K562 (cell line): ENCODE measurements around the gene FHIT. TPM values are rescaled to one million over a fixed set of nuclear protein-coding genes. Genes with fewer than 3 reads are reported as not detected.

Source experiments
- ATAC-seq: fragments of 200-7000 bp; cut with Tn5 transposase; 3 replicates; pipeline ENCODE4 v1.9.1; 2020; ENCODE audit warnings: moderate library complexity
- BruUV-seq: library from RNA; stranded (reverse); fragments of 400-500 nt; replicated peaks from 2 replicates; lab custom pipeline; 2021; lab: Mats Ljungman, UMichigan
- CTCF ChIA-PET: fragments of 300-600 bp; formaldehyde crosslinking; extraction: SDS; loops from one replicate; lab custom pipeline; 2021; ENCODE audit warnings: low intra/inter-chr PET ratio; lab: Yijun Ruan, JAX
- POLR2A ChIA-PET: fragments of 300-600, 350-650 bp; sonication (Branson Sonifier 250); formaldehyde crosslinking; extraction: SDS; loops from one replicate; lab custom pipeline; 2021; ENCODE audit warnings: antibody characterized with exemption, inconsistent platforms; lab: Yijun Ruan, JAX
- DNase-seq, 4 experiments: peaks; one replicate each; pipeline versions ENCODE4 v3.0.0 to v3.0.0-alpha.2; 2011 to 2018; ENCODE audit warnings: low spot score in 3 of 4, mixed read lengths in 3 of 4; ENCODE audit errors: extremely low read depth in 1 of 4
- FAIRE-seq: peaks from 2 replicates; lab custom pipeline; 2011; peaks lifted over from hg19 to GRCh38; lab: Jason Lieb, UNC
- H2AFZ ChIP-seq: 2 replicates; pipeline ENCODE4 v1.6.0; 2011; ENCODE audit warnings: low read depth, low read length, control low read depth, inconsistent platforms
- H3K27ac ChIP-seq: fragments of 200-600 bp; 3 replicates; pipeline ENCODE4 v1.8.0; 2011; ENCODE audit warnings: low read depth, mild to moderate bottlenecking, control low read depth, inconsistent platforms, low read length, moderate library complexity, mixed read lengths; ENCODE audit errors: extremely low read depth
- H3K27me3 ChIP-seq, 2 experiments: fragments of 300-600 bp in 1 of 2; 2 replicates in 1 of 2; 3 replicates in 1 of 2; pipeline versions ENCODE4 v1.6.0 to v1.8.0; 2011; ENCODE audit warnings: inconsistent platforms in 2 of 2, low read length in 2 of 2, mild to moderate bottlenecking in 1 of 2, mixed read lengths in 1 of 2, moderate library complexity in 1 of 2; ENCODE audit not compliant: control insufficient read depth in 2 of 2, insufficient read depth in 2 of 2
- H3K36me3 ChIP-seq: fragments of 300-600 bp; 3 replicates; pipeline ENCODE4 v1.8.0; 2011; ENCODE audit warnings: mild to moderate bottlenecking, low read length, inconsistent platforms; ENCODE audit not compliant: control insufficient read depth, insufficient read depth
- H3K4me1 ChIP-seq, 2 experiments: fragments of 200-600 bp in 1 of 2; replicated peaks in 1 of 2; 2 replicates in 1 of 2; 3 replicates in 1 of 2; pipeline versions ENCODE4 v1.5.1 to v1.8.0; 2011; ENCODE audit warnings: inconsistent platforms in 2 of 2, low read length in 2 of 2, mild to moderate bottlenecking in 1 of 2, mixed read lengths in 1 of 2, moderate library complexity in 1 of 2; ENCODE audit not compliant: control insufficient read depth in 2 of 2, insufficient read depth in 2 of 2
- H3K4me2 ChIP-seq: 2 replicates; pipeline ENCODE4 v1.6.1; 2011; ENCODE audit warnings: low read length, control low read depth, inconsistent platforms, mixed read lengths; ENCODE audit not compliant: insufficient read depth
- H3K4me3 ChIP-seq: fragments of 200-600 bp; sonication (generic), shearing (Covaris generic); 2 replicates; pipeline ENCODE4 v1.5.1; 2016; ENCODE audit warnings: control low read depth, inconsistent platforms
- H3K79me2 ChIP-seq: fragments of 200-600 bp; 3 replicates; pipeline ENCODE4 v1.8.0; 2011; ENCODE audit warnings: low read length, inconsistent platforms; ENCODE audit not compliant: control insufficient read depth, insufficient read depth
- H3K9ac ChIP-seq, 2 experiments: 2 replicates each; pipeline versions ENCODE4 v1.6.0 to v1.6.1; 2011; ENCODE audit warnings: low read depth in 2 of 2, low read length in 2 of 2, control low read depth in 1 of 2, inconsistent platforms in 1 of 2, mild to moderate bottlenecking in 1 of 2, mixed read lengths in 1 of 2; ENCODE audit not compliant: insufficient read depth in 1 of 2
- H3K9me1 ChIP-seq: one replicate; pipeline ENCODE4 v1.6.0; 2011; ENCODE audit warnings: inconsistent platforms, mild to moderate bottlenecking, low read length, moderate library complexity; ENCODE audit not compliant: control insufficient read depth, insufficient read depth
- H3K9me3 ChIP-seq: replicated peaks from 2 replicates; pipeline ENCODE4 v1.5.1; 2011; ENCODE audit warnings: low read depth, low read length, inconsistent platforms; ENCODE audit not compliant: control insufficient read depth, insufficient read depth
- H4K20me1 ChIP-seq: replicated peaks from 2 replicates; pipeline ENCODE4 v1.6.1; 2011; ENCODE audit warnings: low read length, inconsistent platforms, mixed read lengths; ENCODE audit not compliant: control insufficient read depth, insufficient read depth
- CEBPG ChIP-seq, 3 experiments: fragments of 200-800 bp in 1 of 3; sonication (Bioruptor generic) in 1 of 3; sonication (generic) in 1 of 3; formaldehyde crosslinking in 1 of 3; IDR thresholded peaks in 2 of 3; conservative IDR thresholded peaks in 1 of 3; 2 replicates each; pipeline versions ENCODE4 v1.6.1 to v1.8.0; 2016 to 2022; ENCODE audit warnings: missing compliant biosample characterization in 2 of 3, missing genetic modification characterization in 2 of 3, mild to moderate bottlenecking in 1 of 3, missing genetic modification reagents in 1 of 3
- NUFIP1 ChIP-seq: fragments of 450-650 bp; IDR thresholded peaks from 2 replicates; pipeline ENCODE4 v1.6.1; 2018; ENCODE audit not compliant: partially characterized antibody
- RHOXF2B ChIP-seq: fragments of 250-450 bp; sonication (Bioruptor Pico); conservative IDR thresholded peaks from 2 replicates; pipeline ENCODE4 v1.5.1; 2021
- ZNF165 ChIP-seq: fragments of 250-450 bp; sonication (Bioruptor Pico); IDR thresholded peaks from 2 replicates; pipeline ENCODE4 v1.4.0; 2020; ENCODE audit warnings: borderline replicate concordance
- ZNF592 ChIP-seq: fragments of 450-650 bp; IDR thresholded peaks from 2 replicates; pipeline ENCODE4 v1.6.1; 2017; ENCODE audit warnings: antibody characterized with exemption, mild to moderate bottlenecking
- WGBS: fragments of 100-300 bp; shearing (Covaris generic); methylation state at CpG from one replicate; pipeline ENCODE4 v1.1.6; 2016; ENCODE audit warnings: low coverage, mixed read lengths; ENCODE audit not compliant: insufficient coverage; ENCODE audit errors: missing lambda C conversion rate; 5-methylcytosine and 5-hydroxymethylcytosine counted together
- in situ Hi-C: fragments of 300-500 bp; cut with MboI; formaldehyde crosslinking; loops from 4 replicates; pipeline ENCODE4 v1.15.0; 2018; ENCODE audit warnings: inconsistent platforms, mixed read lengths
- intact Hi-C: fragments of 100-400 bp; cut with micrococcal nuclease; formaldehyde crosslinking; loops from 2 replicates; pipeline ENCODE4 v1.14.2; 2022
- polyA plus RNA-seq, 8 experiments: library from polyadenylated mRNA; depleted of rRNA in 4 of 8; stranded (reverse) in 5 of 8; unstranded in 3 of 8; fragments of >200 nt; fragmentation: Nextera tagmentation in 2 of 8; fragmentation: Illumina TruSeq in 1 of 8; extraction: Ambion mirVana in 2 of 8; extraction: Trizol in 1 of 8; gene quantifications; 2 replicates each; pipeline versions ENCODE4 v1.2.1 to v1.2.3, GENCODE V29; 2011 to 2014; ENCODE audit warnings: inconsistent platforms in 1 of 8, missing spikeins in 1 of 8
- total RNA-seq, 7 experiments: library from RNA; depleted of rRNA in 6 of 7; stranded (reverse); fragments of >200 nt in 6 of 7; fragmentation: Illumina TruSeq in 2 of 7; extraction: Trizol in 2 of 7; gene quantifications; 2 replicates each; pipeline versions ENCODE4 v1.2.1 to v1.2.3, GENCODE V29; 2011 to 2021; ENCODE audit warnings: low replicate concordance in 1 of 7

FHIT gene
- total and polyA plus RNA-seq, 9 of the 15 experiments (the other 6 are each of a cell fraction or from before 2014, with no cell fraction given), result 1.7 to 9.1 (median 4.3) TPM

- no peak for TF ChIP-seq ZNF165 (CRISPR knock-in tag)
- no peak for TF ChIP-seq NUFIP1
- TF ChIP-seq CEBPG (CRISPR knock-in tag; IDR thresholded peaks at IDR 0.05), result no peak
- no peak for TF ChIP-seq CEBPG (tag; conservative IDR thresholded peaks at IDR 0.05 in 1 of 2, IDR thresholded peaks at IDR 0.05 in 1 of 2)
- TF ChIP-seq RHOXF2B (CRISPR knock-in tag), result no peak
- no peak for TF ChIP-seq ZNF592
- Histone ChIP-seq H3K9me3 (no peaks in the 10 kb centered on the region), H3K4me2 (no peak overlapping the region), H3K79me2 (no peaks in the 10 kb centered on the region), H3K4me3 (no peak overlapping the region), H3K27ac (no peak overlapping the region), H3K4me1 (no peaks in the 10 kb centered on the region), H4K20me1 (no peaks in the 10 kb centered on the region), H2AFZ (no peak overlapping the region), H3K36me3 (no peaks in the 10 kb centered on the region), H3K27me3 (no peaks in the 10 kb centered on the region), H3K9me1 (no peaks in the 10 kb centered on the region), H3K9ac (no peak overlapping the region)
- in situ Hi-C loops, result no loop called here
- POLR2A ChIA-PET, result no interaction called here
- BruUV-seq, result no TSS peak
- ATAC-seq (no peak), DNase-seq (no peak), FAIRE-seq (no peak)
- WGBS, result 9% methylated on average over 3 of the region's 3 CpGs
- intact Hi-C loops, result no loop called here
- CTCF ChIA-PET, result no interaction called here
Measured at GRCh38 chr3:60935709-60936108, 315.5 kb downstream of the FHIT start.
